OCI-LY1 (cell line): Measurements from ENCODE around the gene ASL.
"Not testable (repeated sequence)": the region's sequence is repeated elsewhere in the genome, so short reads cannot be mapped to it uniquely, and the experiment has no call there.

ENCODE experiments used
- EZH2 ChIP-seq: fragments of 200-600 bp; sonication (generic), shearing (Covaris generic); IDR thresholded peaks from 2 replicates; pipeline ENCODE4 v1.8.0; 2017; ENCODE audit warnings: borderline replicate concordance, mixed run types, mild to moderate bottlenecking, antibody characterized with exemption, low read length, moderate library complexity, mixed read lengths
- TF ChIP-seq, protein P1 (sequence below): fragments of 200-600 bp; sonication (generic), shearing (Covaris generic); IDR thresholded peaks from 2 replicates; pipeline ENCODE4 v1.5.1; 2017; ENCODE audit warnings: mild to moderate bottlenecking, antibody characterized with exemption, low read length, moderate library complexity, mixed read lengths

- TF ChIP-seq EZH2: not testable (repeated sequence)
- TF ChIP-seq, protein P1, sequence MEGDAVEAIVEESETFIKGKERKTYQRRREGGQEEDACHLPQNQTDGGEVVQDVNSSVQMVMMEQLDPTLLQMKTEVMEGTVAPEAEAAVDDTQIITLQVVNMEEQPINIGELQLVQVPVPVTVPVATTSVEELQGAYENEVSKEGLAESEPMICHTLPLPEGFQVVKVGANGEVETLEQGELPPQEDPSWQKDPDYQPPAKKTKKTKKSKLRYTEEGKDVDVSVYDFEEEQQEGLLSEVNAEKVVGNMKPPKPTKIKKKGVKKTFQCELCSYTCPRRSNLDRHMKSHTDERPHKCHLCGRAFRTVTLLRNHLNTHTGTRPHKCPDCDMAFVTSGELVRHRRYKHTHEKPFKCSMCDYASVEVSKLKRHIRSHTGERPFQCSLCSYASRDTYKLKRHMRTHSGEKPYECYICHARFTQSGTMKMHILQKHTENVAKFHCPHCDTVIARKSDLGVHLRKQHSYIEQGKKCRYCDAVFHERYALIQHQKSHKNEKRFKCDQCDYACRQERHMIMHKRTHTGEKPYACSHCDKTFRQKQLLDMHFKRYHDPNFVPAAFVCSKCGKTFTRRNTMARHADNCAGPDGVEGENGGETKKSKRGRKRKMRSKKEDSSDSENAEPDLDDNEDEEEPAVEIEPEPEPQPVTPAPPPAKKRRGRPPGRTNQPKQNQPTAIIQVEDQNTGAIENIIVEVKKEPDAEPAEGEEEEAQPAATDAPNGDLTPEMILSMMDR: not testable (repeated sequence)
Observed at GRCh38 chr7:66028342-66028741, 47.3 kb upstream of the ASL start.
